Measurements from ENCODE around the gene HS1BP3.

The HS1BP3 gene

GRCh38 chr2:20599861-20600461, 50.9 kb downstream of the HS1BP3 start:
- no peaks in the 10 kb centered on the region for H4K20me1 ChIP-seq (ENCODE audit: insufficient read depth)
- H3K4me2 ChIP-seq: no peak overlapping the region
- no peaks in the 10 kb centered on the region for H3K36me3 ChIP-seq (ENCODE audit: insufficient read depth)
- no peak overlapping the region for H3K27ac ChIP-seq
- H2AFZ ChIP-seq (ENCODE audit: low read depth): no peak overlapping the region
- no peaks in the 10 kb centered on the region for H3K79me2 ChIP-seq (ENCODE audit: insufficient read depth, low read depth)
- no peak overlapping the region for H3K4me3 ChIP-seq (IDR thresholded peaks at IDR 0.05; ENCODE audit: insufficient read depth, low read depth, low read length)
- H3K9ac ChIP-seq: no peak overlapping the region
- H3K4me1 ChIP-seq (ENCODE audit: low read depth, poor library complexity, severe bottlenecking): peaks cover 14% of the 10 kb centered on the region
- H3K27me3 ChIP-seq (ENCODE audit: insufficient read depth, low read depth): no peaks in the 10 kb centered on the region
- TF ChIP-seq, protein P1, sequence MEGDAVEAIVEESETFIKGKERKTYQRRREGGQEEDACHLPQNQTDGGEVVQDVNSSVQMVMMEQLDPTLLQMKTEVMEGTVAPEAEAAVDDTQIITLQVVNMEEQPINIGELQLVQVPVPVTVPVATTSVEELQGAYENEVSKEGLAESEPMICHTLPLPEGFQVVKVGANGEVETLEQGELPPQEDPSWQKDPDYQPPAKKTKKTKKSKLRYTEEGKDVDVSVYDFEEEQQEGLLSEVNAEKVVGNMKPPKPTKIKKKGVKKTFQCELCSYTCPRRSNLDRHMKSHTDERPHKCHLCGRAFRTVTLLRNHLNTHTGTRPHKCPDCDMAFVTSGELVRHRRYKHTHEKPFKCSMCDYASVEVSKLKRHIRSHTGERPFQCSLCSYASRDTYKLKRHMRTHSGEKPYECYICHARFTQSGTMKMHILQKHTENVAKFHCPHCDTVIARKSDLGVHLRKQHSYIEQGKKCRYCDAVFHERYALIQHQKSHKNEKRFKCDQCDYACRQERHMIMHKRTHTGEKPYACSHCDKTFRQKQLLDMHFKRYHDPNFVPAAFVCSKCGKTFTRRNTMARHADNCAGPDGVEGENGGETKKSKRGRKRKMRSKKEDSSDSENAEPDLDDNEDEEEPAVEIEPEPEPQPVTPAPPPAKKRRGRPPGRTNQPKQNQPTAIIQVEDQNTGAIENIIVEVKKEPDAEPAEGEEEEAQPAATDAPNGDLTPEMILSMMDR (conservative IDR thresholded peaks at IDR 0.05; ENCODE audit: low read depth, low read length): no peak

DNA sequence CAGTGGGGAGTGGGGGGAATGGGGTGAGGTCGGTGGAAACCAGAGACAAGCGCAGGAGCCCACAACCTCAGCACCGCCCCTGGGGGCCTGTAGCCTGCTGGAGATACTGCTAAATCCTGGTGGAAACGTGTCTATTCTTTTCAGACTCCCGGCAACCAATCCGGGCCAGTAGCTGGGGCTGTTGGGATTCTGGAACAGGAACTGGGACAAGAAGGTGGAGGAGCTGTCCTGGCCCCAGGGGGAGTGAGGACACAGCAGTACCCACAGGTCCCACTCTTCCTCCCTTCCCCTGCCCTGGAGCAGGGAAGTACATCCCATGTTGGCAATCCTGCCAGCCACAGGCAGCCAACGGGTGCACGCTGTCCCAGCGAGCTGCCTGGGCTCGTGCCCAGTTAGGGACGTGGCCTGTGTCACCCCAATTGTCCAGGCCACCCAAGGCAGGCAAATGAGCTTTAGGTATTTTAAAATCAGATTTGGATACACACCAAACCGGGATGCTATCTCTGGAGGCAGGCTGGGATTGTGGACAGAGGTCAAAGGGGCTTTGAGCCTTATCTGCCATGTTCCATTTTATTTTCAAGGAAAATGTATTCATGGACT, 51.8 kb downstream of the HS1BP3 start:
- Histone ChIP-seq H3K4me2 (no peak overlapping the region), H3K4me3 (IDR thresholded peaks at IDR 0.05; ENCODE audit: insufficient read depth, low read depth, low read length) (no peak overlapping the region), H3K36me3 (ENCODE audit: insufficient read depth) (no peaks in the 10 kb centered on the region), H3K27me3 (ENCODE audit: insufficient read depth, low read depth) (no peaks in the 10 kb centered on the region), H3K79me2 (ENCODE audit: insufficient read depth, low read depth) (no peaks in the 10 kb centered on the region), H3K4me1 (ENCODE audit: low read depth, poor library complexity, severe bottlenecking) (peaks cover 17% of the 10 kb centered on the region), H4K20me1 (ENCODE audit: insufficient read depth) (no peaks in the 10 kb centered on the region), H2AFZ (ENCODE audit: low read depth) (no peak overlapping the region), H3K9ac (no peak overlapping the region), H3K27ac (no peak overlapping the region)
- TF ChIP-seq, protein P1 (conservative IDR thresholded peaks at IDR 0.05; ENCODE audit: low read depth, low read length): no peak

DNA sequence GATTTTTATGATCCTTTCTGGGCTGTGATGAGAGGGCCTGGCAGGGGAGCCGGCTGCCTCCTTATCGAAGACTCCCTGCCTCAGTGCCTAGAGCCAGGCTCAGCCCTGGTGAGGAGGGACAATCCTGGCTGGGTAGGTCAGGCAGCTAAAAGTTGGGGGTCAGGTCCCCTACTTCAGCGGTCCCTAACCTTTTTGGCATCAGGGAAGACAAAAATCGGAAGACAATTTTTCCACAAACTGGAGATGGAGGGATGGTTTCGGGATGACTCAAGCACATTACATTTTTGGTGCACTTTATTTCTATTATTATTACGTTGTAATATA, 53.1 kb downstream of the HS1BP3 start:
- Histone ChIP-seq H3K36me3 (ENCODE audit: insufficient read depth) (no peaks in the 10 kb centered on the region), H4K20me1 (ENCODE audit: insufficient read depth) (no peaks in the 10 kb centered on the region), H2AFZ (ENCODE audit: low read depth) (no peak overlapping the region), H3K27me3 (ENCODE audit: insufficient read depth, low read depth) (no peaks in the 10 kb centered on the region), H3K9ac (no peak overlapping the region), H3K4me1 (ENCODE audit: low read depth, poor library complexity, severe bottlenecking) (peaks cover 17% of the 10 kb centered on the region), H3K79me2 (ENCODE audit: insufficient read depth, low read depth) (no peaks in the 10 kb centered on the region), H3K4me2 (no peak overlapping the region), H3K27ac (no peak overlapping the region), H3K4me3 (IDR thresholded peaks at IDR 0.05; ENCODE audit: insufficient read depth, low read depth, low read length) (no peak overlapping the region)
- TF ChIP-seq, protein P1 (conservative IDR thresholded peaks at IDR 0.05; ENCODE audit: low read depth, low read length): no peak

DNA sequence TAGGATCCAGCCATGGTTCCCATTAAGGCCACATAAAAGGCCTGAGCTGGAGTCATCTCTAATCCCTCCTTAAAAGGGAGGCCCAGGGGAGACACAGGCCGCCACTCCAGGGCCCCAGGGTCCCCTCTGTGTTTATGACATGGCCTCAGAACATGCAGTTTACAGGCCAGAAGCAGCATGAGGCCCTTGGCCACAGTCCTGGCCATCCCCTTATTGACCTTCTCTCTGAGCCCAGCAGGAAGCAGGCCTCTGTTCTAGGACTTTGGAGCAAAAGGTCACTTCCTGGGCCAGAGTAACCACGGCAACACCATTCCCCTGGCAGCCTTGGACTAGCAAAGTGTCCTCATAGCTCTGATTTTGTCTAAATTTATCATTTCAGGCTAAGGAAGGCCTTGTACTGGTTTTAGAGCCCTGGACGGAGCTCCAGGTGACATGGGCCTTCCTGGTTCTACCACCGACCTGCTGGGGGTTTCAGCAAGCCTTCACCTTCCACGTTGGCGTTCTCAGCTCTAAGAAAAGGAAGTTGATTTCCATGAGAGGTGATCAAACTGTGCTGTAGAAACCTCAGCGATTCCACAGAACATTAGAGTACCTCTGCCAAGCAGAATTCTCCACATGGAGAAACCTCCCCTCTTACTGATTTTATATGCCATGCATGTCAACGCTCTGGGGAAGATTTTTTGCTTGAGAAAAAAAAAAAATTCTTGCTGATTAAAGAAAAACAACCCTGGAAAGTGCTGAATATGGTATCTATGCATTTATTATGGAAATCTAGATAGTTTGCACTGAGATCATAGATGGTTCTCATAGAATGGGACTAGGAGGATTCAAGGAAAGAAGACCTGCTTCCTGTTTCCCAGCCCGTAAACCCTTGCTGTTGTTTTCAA, 53.7 kb downstream of the HS1BP3 start:
- no peak overlapping the region for H3K9ac ChIP-seq
- H3K4me2 ChIP-seq: no peak overlapping the region
- no peaks in the 10 kb centered on the region for H3K36me3 ChIP-seq (ENCODE audit: insufficient read depth)
- peaks cover 17% of the 10 kb centered on the region for H3K4me1 ChIP-seq (ENCODE audit: low read depth, poor library complexity, severe bottlenecking)
- TF ChIP-seq, protein P1 (conservative IDR thresholded peaks at IDR 0.05; ENCODE audit: low read depth, low read length): no peak
- H3K79me2 ChIP-seq (ENCODE audit: insufficient read depth, low read depth): no peaks in the 10 kb centered on the region
- no peaks in the 10 kb centered on the region for H4K20me1 ChIP-seq (ENCODE audit: insufficient read depth)
- H3K27ac ChIP-seq: no peak overlapping the region
- H3K4me3 ChIP-seq (IDR thresholded peaks at IDR 0.05; ENCODE audit: insufficient read depth, low read depth, low read length): no peak overlapping the region
- H3K27me3 ChIP-seq (ENCODE audit: insufficient read depth, low read depth): no peaks in the 10 kb centered on the region
- H2AFZ ChIP-seq (ENCODE audit: low read depth): no peak overlapping the region

Data from KMS-11 (cell line).